ENCODE measurements around the gene SPNS2.
A peak's percentile ranks its signal among the peaks of the same experiment; 100 is the strongest.
"Not testable (repeated sequence)": the region's sequence is repeated elsewhere in the genome, so short reads cannot be mapped to it uniquely, and the experiment has no call there.

SPNS2 gene

DNA sequence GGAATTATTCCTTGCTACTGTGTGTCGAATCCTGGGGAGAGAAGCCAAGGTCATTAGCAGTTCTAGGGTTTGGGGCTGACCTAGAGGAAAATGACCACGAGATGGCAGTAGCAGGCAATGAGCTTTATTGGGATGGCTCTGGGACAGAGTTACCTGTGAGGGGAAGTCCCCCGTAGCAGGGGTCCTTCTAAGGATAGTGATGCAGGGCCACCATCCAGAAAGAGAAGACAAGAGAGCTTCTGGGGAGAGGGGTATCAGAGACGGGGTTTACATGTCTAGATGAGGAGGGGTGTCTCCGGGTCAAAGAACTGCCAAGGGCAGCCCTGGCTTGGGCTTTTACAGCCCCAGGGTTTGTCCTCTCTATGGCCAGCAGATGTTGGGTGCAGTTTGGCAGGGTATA lies 68.1 kb downstream of the SPNS2 start:
- DNase-seq (ENCODE audit: low spot score): peak; percentile 80

DNA sequence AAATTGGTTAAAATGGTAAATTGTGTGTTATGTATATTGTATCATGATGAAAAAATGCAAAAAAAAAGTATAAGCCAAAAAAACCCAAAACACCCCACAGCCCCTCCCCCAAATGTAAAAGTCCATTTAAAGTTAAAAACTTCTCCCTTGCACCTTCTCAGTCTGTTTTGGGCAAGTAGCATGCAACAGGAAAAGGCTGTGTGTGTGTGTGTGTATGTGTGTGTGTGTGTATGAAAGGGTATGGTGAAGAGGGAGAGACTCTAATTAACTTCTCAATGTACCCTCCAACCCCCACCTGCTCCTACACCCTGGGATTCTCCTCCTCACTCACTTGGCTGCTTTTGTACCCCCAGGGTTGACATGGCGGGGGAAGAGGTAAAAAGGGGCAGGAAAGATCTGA lies 70.9 kb downstream of the SPNS2 start:
- no peak for DNase-seq (ENCODE audit: low spot score)

DNA sequence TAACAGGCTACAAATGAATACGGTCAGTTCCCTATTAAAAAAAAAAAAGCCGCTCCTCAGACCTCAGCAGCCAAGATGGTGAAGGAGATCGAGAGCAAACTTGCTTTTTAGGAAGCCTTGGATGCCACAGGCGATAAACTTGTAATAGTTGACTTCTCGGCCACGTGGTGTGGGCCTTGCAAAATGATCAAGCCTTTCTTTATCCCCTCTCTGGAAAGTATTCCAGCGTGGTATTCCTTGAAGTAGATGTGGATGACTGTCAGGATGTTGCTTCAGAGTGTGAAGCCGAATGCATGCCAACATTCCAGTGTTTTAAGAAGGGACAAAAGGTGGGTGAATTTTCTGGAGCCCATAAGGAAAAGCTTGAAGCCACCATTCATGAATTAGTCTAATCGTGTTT lies 73.5 kb downstream of the SPNS2 start:
- no peak for DNase-seq (ENCODE audit: low spot score)

GRCh38 chr17:4573115-4573514 lies 74.4 kb downstream of the SPNS2 start:
- no peak for DNase-seq (ENCODE audit: low spot score)

DNA sequence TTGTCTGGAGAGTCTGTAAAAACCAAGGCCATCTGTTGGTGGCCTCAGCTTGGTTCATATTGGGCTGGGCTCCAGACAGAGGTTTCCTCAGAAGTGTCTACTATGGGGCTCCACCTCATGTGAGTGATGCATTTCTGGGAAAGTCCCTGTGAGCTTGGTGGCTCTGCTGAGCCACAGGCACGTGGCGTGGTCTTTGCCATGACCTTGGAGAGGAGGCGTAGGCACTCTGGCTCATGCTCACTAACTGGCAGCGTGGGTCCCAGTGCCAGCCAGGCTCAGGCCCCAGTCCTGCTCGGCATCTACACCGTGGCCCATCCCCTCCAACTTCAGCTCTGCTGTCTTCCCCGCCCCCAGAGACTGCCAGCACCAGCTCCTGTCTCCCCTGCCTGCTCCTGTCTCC lies 75.0 kb downstream of the SPNS2 start:
- no peak for DNase-seq (ENCODE audit: low spot score)

GRCh38 chr17:4574448-4575045 lies 75.9 kb downstream of the SPNS2 start:
- no peak for DNase-seq (ENCODE audit: low spot score)

DNA sequence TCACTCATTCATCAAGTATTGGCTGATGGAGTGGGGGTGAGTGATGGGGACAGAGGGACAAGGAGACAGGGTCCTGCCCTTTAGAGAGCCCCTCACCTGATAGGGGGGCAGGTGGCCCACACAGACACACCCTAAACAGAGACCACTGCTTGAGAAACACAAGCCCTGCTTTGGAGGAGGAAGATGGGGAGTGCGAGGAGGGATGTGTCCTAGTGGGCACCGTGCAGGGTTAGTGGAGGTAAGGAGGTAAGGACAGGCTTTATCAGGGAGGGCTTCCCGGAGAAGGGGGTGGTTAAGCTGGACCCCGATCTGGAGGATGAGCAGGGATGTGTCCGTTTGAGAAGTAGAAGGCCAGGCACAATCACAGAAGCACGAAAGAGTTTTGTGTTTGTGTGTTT lies 77.5 kb downstream of the SPNS2 start:
- no peak for DNase-seq (ENCODE audit: low spot score)

DNA sequence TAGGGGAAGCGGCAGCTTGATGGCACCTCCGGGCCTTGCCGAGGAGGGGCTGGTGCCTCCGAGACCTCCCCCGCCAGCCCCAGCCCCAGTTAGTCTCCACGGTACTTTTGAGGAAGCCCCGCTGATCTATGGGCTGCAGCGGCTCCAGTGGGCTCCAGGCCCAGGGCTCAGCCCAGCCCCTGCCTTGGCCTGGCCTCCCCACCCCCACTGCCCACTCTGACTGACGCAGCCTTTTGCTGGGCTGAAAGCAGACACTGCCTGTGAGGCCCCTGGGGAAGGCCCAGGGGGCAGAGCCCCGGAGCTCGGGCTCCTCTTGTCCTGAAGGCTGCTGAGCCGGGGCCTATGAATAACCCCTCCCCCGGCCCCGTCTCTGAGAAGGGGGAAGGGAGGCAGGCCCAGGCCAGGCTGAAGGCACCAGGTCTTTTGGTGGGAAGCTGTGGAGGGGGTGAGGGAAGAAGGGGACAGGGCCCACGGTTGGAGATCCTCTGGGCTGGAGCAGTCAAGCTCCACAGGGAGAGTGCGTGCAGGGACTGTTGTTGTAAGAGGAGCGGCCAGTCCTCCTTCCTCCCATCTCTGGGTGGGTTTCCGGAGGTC lies 78.1 kb downstream of the SPNS2 start:
- no peak for DNase-seq (ENCODE audit: low spot score)

- no peak for DNase-seq (ENCODE audit: low spot score)
Observed at GRCh38 chr17:4577386-4577993, 78.8 kb downstream of the SPNS2 start.

- not testable (repeated sequence) for DNase-seq (ENCODE audit: low spot score)
Observed at GRCh38 chr17:4578349-4578748, 79.7 kb downstream of the SPNS2 start.

DNA sequence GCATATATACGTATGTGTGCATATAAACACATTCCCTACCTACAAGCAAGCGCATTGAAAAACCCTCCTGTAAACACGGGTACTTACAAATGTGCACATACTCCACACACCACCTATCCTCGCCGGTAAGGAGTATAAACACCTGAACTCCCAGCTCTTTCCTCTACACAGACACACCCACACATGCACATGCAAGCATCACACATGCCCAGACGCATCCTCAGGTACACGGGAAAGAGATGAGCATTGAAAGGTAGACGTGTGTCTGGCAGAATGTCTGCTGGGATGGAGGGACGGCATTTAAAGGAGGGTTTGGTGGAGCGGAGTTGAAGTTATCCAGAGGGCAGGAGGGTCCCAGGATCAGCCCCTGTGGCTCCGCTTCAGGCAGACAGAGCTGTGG lies 81.0 kb downstream of the SPNS2 start:
- no peak for DNase-seq (ENCODE audit: low spot score)

- no peak for DNase-seq (ENCODE audit: low spot score)
Observed at GRCh38 chr17:4580291-4580690, 81.6 kb downstream of the SPNS2 start.

DNA sequence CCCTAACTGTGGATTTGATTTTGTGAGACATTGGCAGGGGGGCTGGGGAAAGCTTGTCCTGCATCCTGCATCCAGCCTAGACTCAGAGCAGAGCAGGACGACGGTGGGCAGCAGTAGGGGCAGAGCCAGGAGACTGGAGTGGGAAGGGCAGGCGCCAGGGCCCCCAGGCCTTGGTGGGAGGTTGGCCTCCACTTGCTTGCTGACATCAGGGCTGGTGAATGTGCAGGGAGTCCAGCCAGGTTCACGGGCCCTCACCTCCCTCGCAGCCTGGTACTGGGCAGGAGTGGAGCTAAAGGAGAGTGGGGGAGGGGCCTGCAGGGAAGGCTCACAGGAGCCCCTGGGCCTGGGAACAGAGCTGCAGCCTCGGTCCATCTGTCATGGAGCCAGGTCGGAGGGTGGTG lies 83.4 kb downstream of the SPNS2 start:
- DNase-seq (ENCODE audit: low spot score): no peak

GRCh38 chr17:4582691-4583090 lies 84.0 kb downstream of the SPNS2 start:
- no peak for DNase-seq (ENCODE audit: low spot score)

- no peak for DNase-seq (ENCODE audit: low spot score)
Observed at GRCh38 chr17:4583206-4583605, 84.5 kb downstream of the SPNS2 start.

- DNase-seq (ENCODE audit: low spot score): no peak
Observed at GRCh38 chr17:4583782-4584100, 85.1 kb downstream of the SPNS2 start.

DNA sequence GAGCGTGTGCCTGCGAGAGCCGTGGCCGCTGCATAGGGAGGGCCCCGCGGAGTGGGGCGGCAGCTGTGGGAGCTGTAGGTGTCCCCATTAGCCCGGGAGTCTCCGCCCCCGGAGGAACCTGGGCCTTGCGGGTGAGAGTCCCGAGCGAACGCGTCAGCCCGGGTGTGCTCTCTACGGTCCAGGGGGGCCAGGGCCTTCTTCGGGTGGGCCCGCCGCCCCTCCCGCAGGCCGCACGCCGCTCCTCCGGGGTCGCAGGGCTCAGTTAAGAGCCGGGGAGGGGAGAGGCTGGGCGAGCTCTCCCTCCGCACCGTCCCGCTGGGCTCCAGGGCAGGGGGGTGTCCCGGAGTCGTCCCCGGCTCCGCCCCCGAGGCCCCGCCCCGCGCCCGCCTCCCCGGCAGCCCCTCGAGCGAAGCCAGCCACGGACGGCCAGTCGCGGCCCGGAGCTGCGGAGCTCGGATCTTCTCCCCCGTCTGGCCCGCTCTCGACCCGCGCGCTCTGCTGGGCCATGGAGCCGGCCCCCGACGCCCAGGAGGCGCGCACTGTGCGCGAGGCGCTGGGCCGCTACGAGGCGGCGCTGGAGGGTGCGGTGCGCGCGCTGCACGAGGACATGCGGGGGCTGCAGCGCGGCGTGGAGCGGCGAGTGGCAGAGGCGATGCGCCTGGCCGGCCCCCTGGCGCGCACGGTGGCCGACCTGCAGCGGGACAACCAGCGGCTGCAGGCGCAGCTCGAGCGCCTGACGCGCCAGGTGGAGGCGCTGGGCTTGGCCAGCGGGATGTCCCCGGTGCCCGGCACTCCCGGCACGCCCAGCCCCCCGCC lies 85.6 kb downstream of the SPNS2 start, which contains the start of gene SMTNL2:
Gene SMTNL2, plus strand, starts transcription at position 429 of the 816 bp plus-strand sequence. Its CDS starts 77 bp downstream, at position 506.
- DNase-seq (ENCODE audit: low spot score): no peak

GRCh38 chr17:4584917-4585637 lies 86.4 kb downstream of the SPNS2 start:
- no peak for DNase-seq (ENCODE audit: low spot score)

DNA sequence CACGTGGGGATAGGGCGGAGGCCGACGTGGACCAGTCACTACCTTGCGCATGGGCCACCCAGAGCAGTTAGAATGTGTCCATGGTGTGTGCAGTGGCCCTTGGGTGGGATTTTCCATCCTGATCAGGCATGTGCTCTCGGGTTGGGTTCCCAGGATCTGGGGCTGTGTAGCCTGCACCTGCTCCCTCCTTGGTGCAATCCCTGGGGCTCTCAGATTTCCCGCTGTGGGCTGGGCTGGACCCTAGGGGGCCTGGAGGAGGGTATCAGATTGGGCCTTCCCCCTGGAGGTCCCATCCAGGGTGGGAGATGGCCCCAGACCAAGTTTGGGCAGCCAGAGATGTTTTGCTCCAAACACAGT lies 86.9 kb downstream of the SPNS2 start:
- no peak for DNase-seq (ENCODE audit: low spot score)

DNA sequence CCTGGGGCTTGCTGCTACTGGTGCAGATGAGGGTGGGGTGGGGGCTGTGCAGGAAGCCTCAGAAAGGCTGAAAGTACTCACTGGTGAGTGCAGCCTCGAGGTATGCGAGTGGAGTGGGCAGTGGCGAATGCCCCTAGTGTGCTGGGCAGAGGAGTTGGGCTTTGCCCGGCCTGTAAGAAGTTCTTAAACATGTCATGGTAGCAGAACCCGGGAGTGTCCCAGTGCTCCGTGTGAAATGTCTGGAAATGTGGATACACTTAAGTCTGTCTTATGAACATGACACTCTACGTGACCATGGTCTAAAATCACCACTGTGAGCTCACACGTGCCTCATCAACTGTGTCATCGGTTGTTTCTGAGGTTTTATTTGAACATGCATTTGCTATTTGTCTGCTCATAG lies 87.4 kb downstream of the SPNS2 start:
- DNase-seq (ENCODE audit: low spot score): no peak

GRCh38 chr17:4587195-4587594 lies 88.5 kb downstream of the SPNS2 start:
- no peak for DNase-seq (ENCODE audit: low spot score)

DNA sequence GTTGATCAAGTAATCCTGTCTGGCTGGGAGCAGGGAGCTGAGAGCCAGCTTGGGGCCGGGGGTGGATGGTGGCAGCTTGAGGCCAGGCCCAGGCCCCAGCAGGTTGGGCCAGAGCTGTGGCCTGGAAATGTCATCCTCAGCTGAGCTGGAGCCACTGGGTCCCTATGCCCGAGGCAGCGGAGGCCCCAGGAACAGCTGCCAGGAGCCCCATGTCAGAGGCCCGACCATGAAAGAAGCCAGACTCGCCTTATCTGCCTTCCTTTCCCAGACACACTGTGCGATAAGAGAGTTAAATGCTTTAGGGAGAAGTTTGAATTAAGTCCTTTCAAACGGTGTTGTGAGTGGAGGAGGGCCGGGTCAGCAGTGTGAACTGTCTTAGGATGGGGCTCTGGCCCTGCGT lies 89.1 kb downstream of the SPNS2 start:
- DNase-seq (ENCODE audit: low spot score): no peak

- DNase-seq (ENCODE audit: low spot score): no peak
Observed at GRCh38 chr17:4588391-4588790, 89.7 kb downstream of the SPNS2 start.
